Measurements from ENCODE around the gene GM2A.
A peak's percentile ranks its signal among the peaks of the same experiment; 100 is the strongest.

The GM2A gene

DNA sequence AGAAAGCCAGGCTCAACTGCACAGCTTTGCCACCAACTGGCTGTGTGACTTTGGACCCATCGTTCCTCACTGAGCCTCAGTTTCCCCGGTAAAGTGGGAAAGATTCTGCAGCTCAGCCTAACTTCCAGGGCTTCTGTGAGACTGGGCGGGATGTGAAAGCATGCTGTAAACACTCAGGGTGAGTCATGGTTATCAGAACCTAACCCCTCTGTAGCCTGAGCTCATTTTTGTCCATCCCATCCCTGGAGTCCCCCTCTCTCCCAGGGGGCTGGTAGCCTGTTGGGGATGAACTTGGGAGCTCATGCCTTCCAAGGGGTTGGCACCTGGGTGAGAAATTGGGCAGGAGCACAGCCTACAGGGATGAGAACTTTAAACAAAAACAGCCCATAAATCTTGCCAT is 31.4 kb upstream of the GM2A start:
- Histone ChIP-seq H3F3A (ENCODE audit: insufficient read depth, low read length) (no peaks in the 10 kb centered on the region), H3K9me2 (ENCODE audit: low read depth, low read length) (no peaks in the 10 kb centered on the region), H3K4me3 (ENCODE audit: low read depth, low read length, poor library complexity, severe bottlenecking) (peak overlapping the region; percentile 88), H4K20me1 (ENCODE audit: insufficient read depth, low read length) (no peaks in the 10 kb centered on the region), H3K79me2 (ENCODE audit: insufficient read depth, low read length) (peaks cover 70% of the 10 kb centered on the region), H3K27ac (ENCODE audit: low read depth, low read length, poor library complexity, severe bottlenecking) (peak overlapping the region; percentile 98), H3K4me2 (ENCODE audit: low read length) (peak overlapping the region; percentile 80), H3K36me3 (ENCODE audit: insufficient read depth, low read length) (peaks cover 68% of the 10 kb centered on the region), H3K27me3 (ENCODE audit: insufficient read depth, low read length) (no peaks in the 10 kb centered on the region), H3K4me1 (ENCODE audit: insufficient read depth, low read length, severe bottlenecking) (peaks cover 83% of the 10 kb centered on the region), H2AFZ (ENCODE audit: low read length) (no peak overlapping the region), H3K9me3 (ENCODE audit: low read length) (no peaks in the 10 kb centered on the region), H3K9ac (ENCODE audit: low read length) (peak overlapping the region; percentile 84)
- TF ChIP-seq, protein P1, sequence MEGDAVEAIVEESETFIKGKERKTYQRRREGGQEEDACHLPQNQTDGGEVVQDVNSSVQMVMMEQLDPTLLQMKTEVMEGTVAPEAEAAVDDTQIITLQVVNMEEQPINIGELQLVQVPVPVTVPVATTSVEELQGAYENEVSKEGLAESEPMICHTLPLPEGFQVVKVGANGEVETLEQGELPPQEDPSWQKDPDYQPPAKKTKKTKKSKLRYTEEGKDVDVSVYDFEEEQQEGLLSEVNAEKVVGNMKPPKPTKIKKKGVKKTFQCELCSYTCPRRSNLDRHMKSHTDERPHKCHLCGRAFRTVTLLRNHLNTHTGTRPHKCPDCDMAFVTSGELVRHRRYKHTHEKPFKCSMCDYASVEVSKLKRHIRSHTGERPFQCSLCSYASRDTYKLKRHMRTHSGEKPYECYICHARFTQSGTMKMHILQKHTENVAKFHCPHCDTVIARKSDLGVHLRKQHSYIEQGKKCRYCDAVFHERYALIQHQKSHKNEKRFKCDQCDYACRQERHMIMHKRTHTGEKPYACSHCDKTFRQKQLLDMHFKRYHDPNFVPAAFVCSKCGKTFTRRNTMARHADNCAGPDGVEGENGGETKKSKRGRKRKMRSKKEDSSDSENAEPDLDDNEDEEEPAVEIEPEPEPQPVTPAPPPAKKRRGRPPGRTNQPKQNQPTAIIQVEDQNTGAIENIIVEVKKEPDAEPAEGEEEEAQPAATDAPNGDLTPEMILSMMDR (IDR thresholded peaks at IDR 0.05; ENCODE audit: low read length) = no peak

DNA sequence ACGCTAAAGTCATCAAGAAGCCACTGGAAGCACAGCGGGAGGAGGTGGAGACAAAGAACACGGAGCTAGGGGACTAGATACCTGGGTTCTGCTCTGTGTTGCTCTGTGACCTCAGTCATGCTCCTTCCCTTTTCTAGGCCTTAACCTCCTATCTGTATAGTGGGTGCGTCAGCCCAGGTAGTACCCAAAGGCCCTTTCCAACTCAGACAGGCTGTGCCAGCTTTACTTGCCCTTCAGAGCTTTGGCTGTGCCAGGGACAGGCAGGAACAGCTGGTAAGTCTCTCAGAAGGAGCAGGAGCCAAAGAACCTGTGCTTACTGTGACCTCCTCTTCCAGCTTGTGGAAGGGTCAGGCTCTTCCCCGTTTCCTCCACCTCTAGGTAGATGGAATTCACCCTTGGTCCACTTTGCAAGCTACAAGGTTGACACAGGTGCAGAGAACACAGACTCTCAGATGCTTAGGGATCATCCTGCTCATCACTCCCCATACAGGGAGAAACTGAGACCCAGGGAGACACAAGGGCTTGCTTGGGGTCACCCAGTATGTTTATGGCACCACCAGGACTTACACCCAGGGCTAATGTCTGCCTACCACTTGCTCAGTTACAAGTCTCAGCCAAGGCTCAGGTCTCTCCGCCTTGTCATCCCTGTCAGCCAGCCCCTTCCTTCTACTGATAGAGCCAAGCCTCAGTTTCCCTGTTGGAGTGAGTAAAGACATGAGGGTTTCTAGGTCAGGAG is 30.8 kb upstream of the GM2A start:
- H3K4me2 ChIP-seq (ENCODE audit: low read length) = peak overlapping the region; percentile 80
- H4K20me1 ChIP-seq (ENCODE audit: insufficient read depth, low read length) = no peaks in the 10 kb centered on the region
- H3K79me2 ChIP-seq (ENCODE audit: insufficient read depth, low read length) = peaks cover 64% of the 10 kb centered on the region
- no peaks in the 10 kb centered on the region for H3K9me3 ChIP-seq (ENCODE audit: low read length)
- peak overlapping the region; percentile 84 for H3K9ac ChIP-seq (ENCODE audit: low read length)
- H3K36me3 ChIP-seq (ENCODE audit: insufficient read depth, low read length) = peaks cover 63% of the 10 kb centered on the region; the same call in 1 of the 2 replicates
- H3K27me3 ChIP-seq (ENCODE audit: insufficient read depth, low read length) = no peaks in the 10 kb centered on the region
- no peak overlapping the region for H2AFZ ChIP-seq (ENCODE audit: low read length)
- peaks cover 76% of the 10 kb centered on the region for H3K4me1 ChIP-seq (ENCODE audit: insufficient read depth, low read length, severe bottlenecking)
- TF ChIP-seq, protein P1 (IDR thresholded peaks at IDR 0.05; ENCODE audit: low read length) = no peak
- TF ChIP-seq EZH2 (IDR thresholded peaks at IDR 0.05; ENCODE audit: borderline replicate concordance, low read length) = no peak
- peak overlapping the region; percentile 88 for H3K4me3 ChIP-seq (ENCODE audit: low read depth, low read length, poor library complexity, severe bottlenecking)
- peak overlapping the region; percentile 98 for H3K27ac ChIP-seq (ENCODE audit: low read depth, low read length, poor library complexity, severe bottlenecking)
- H3K9me2 ChIP-seq (ENCODE audit: low read depth, low read length) = no peaks in the 10 kb centered on the region
- no peaks in the 10 kb centered on the region for H3F3A ChIP-seq (ENCODE audit: insufficient read depth, low read length)

DNA sequence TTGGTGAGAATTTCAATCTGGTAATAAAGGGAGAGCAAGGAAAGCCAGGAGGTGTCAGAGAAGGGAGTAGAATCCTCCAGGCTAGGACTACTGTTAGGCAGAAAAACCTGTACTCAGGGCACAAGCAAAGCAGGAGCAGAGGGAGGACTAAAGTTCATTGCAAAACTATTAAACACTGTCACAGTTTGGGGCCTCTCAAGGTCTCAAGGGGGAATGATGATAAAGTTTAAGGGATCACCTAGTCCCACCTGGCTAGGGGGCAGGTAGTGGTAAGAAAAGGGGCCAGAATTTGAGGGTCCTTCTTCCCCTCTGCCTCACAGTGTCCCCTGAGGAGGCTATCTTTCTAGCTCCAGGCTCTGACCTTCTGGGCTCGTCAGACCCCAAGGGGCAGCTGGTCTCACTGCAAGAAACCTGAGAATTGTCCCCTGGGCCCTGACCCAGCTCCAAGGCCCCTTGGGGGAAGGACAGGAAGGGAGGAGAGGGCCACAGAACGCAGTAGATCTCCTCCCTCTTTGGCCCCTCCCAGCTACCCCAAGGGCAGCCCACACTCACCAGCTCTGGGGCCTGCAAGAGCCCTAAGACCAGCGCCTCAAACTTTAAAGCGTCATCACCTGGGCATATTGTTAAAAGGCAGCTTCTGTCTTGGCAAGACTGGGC is 30.1 kb upstream of the GM2A start:
- Histone ChIP-seq H3K9me2 (ENCODE audit: low read depth, low read length) (no peaks in the 10 kb centered on the region), H3K9me3 (ENCODE audit: low read length) (no peaks in the 10 kb centered on the region), H3K4me3 (ENCODE audit: low read depth, low read length, poor library complexity, severe bottlenecking) (peak overlapping the region; percentile 88), H3K4me1 (ENCODE audit: insufficient read depth, low read length, severe bottlenecking) (peaks cover 69% of the 10 kb centered on the region), H2AFZ (ENCODE audit: low read length) (no peak overlapping the region), H3K36me3 (ENCODE audit: insufficient read depth, low read length) (peaks cover 56% of the 10 kb centered on the region; the same call in 1 of the 2 replicates), H3K79me2 (ENCODE audit: insufficient read depth, low read length) (peaks cover 57% of the 10 kb centered on the region), H3K9ac (ENCODE audit: low read length) (peak overlapping the region; percentile 84), H4K20me1 (ENCODE audit: insufficient read depth, low read length) (no peaks in the 10 kb centered on the region), H3F3A (ENCODE audit: insufficient read depth, low read length) (no peaks in the 10 kb centered on the region; the same call in 1 of the 2 replicates), H3K27me3 (ENCODE audit: insufficient read depth, low read length) (no peaks in the 10 kb centered on the region), H3K27ac (ENCODE audit: low read depth, low read length, poor library complexity, severe bottlenecking) (peak overlapping the region; percentile 98), H3K4me2 (ENCODE audit: low read length) (peak overlapping the region; percentile 80)
- TF ChIP-seq, protein P1 (IDR thresholded peaks at IDR 0.05; ENCODE audit: low read length) = no peak
- no peak for TF ChIP-seq EZH2 (IDR thresholded peaks at IDR 0.05; ENCODE audit: borderline replicate concordance, low read length)
